Stimulated activated CD4-positive, alpha-beta T cell treated with anti-CD3 and anti-CD28 coated beads, Interleukin-4, amount 100 ng/mL, for 48 hours (primary cell): ENCODE data around the gene ST8SIA2.

Experiments used
- DNase-seq, 2 donors: peaks; one replicate each; pipeline ENCODE4 v3.0.0-alpha.2; 2020; ENCODE audit warnings: low read depth in 2 of 2

Gene ST8SIA2

DNA sequence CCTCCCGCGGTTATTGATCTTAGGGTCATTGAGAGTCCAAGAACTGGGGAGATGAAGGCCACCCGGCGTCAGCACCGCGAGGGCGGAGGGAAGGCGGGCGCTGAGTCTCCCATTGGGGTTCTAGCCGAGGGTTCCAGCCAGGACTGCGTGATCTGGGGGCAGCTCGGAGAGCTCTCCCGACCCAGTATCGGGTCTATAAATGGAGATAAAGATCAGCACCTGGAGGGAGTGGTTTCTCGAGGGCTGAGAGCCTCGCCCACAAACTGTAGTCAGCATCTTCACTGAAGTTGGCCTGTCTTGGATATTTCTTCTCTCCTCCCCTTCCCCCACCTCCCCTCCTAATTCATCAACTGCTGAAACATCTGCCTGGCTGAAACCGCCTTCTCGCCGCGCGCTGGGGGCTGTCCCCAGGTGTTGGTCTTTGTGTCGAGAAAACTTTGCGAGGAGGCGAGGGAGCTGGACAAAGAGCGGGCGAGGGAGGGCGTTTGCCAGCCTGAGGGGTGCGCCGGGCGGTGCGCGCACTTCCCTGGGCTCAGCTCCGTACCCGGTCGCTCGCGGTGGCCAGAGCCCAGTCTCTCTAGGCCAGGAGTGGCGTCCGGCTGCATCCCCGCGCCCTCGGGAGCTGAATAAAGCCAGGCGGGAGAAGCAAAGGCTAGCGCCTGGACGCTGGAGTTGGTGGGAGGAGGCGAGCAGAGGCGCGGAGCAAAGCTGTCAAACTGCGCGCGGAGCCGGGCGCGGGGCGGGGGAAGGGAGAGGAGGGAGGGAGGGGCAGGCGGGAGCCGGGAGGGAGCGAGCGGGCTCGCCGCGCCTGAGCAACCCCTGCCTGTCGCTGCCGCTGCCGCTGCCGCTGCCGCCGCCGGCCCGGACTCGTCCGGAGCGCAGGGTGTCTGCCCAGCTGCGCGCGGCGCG is at the start of gene ST8SIA2:
Gene ST8SIA2 (plus strand): TSS at position 811 of the 909 bp plus-strand sequence. CDS start 184 bp downstream, outside the sequence.
- DNase-seq = peak; percentile 3 to 6

DNA sequence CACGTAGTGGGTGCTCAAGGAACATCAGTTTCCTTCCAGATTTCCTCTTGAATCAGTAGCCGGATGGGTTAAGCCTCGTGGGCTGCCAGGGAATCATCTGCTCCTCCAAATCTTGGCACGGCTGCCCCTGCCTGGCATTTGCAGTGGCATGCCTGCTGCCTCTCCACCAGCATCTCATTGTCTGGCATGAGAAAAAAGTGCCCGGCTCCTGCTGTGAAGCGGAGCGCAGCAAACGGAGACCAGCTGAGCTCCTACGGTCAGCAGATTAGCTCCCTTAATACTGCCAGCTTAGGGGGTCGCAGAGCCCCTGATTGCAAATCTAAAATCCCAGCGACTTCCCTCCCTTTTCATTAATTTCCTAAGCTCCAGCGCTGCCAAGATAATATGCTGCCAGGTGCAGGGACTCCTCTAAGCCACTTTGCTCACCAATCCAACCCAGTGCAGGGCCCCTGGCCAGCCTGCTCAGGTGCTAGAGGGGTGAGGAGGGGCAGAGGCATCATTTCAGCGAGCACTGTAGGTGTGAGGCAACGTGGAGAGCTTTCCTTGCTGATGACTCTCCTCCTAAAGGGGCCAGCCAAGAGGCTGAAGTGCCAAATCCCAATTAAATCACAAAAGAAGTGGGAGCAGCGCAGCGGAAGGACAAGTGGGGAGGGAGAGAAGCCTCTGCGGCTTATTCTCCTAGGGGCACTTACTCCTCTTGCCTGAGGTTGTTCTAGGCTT is 49.6 kb upstream of the ST8SIA2 start:
- no peak for DNase-seq

GRCh38 chr15:92346063-92346462 is 47.6 kb upstream of the ST8SIA2 start:
- no peak for DNase-seq

DNA sequence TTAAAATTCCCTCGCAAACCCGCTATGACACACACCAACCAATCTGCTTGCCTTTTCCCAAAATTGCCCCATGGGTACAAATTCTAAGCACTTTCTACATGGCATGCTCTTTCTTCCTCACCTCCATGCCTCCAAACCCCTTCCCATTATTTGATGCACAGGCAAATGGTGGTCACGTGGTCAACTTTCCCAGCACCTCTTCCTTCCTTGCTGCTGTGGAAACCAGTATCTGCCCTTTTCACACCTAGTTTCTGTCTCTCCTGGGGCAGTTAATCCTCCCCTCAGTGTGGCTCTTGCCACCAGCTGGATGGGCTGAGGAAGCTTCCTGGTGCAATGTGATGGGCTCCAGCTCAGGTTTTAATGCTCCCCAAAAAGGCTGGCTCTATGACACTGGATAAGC is 38.4 kb upstream of the ST8SIA2 start:
- DNase-seq = no peak

- no peak for DNase-seq
Observed at GRCh38 chr15:92361321-92362000, 32.2 kb upstream of the ST8SIA2 start.

- DNase-seq = no peak
Observed at GRCh38 chr15:92362001-92362350, 31.7 kb upstream of the ST8SIA2 start.

GRCh38 chr15:92365084-92365483 is 28.6 kb upstream of the ST8SIA2 start:
- no peak for DNase-seq

- DNase-seq = no peak
Observed at GRCh38 chr15:92365906-92366305, 27.8 kb upstream of the ST8SIA2 start.

GRCh38 chr15:92366381-92366780 is 27.3 kb upstream of the ST8SIA2 start:
- DNase-seq = no peak

- no peak for DNase-seq
Observed at GRCh38 chr15:92375057-92375456, 18.6 kb upstream of the ST8SIA2 start.

GRCh38 chr15:92376109-92376508 is 17.6 kb upstream of the ST8SIA2 start:
- DNase-seq = no peak

DNA sequence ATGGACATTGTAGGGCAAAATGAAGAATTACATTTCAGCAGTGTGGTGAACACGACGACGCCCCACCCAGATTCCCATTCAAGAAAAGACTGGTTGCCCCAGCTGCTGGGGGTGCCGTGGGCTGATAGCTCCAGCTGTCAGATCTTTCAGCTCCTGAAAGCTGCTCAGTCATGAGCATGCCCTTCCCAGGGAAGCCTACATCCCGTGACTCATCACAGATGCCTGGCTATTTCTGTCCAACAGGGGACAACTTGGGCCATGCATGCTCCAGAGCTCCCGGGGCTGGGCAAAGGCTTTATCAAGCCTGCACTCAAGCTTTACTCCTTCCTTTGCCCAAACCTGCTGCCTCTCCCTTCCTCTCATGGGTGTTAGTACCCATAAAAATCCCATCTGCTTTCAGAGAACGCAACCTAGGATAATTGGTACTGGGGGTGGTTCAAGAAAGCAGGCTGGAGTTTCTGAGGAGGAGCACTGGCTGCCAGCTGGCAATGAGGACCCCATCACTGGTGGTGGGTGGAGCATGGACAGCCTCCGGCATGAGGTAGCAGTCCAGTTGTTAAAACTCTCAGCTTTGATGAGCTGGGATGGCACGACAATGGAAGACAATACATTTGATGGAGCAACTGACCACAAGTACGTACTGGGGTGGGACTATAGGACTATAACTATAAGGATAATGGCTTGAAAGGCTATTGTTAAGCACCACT is 16.4 kb upstream of the ST8SIA2 start:
- DNase-seq = no peak

DNA sequence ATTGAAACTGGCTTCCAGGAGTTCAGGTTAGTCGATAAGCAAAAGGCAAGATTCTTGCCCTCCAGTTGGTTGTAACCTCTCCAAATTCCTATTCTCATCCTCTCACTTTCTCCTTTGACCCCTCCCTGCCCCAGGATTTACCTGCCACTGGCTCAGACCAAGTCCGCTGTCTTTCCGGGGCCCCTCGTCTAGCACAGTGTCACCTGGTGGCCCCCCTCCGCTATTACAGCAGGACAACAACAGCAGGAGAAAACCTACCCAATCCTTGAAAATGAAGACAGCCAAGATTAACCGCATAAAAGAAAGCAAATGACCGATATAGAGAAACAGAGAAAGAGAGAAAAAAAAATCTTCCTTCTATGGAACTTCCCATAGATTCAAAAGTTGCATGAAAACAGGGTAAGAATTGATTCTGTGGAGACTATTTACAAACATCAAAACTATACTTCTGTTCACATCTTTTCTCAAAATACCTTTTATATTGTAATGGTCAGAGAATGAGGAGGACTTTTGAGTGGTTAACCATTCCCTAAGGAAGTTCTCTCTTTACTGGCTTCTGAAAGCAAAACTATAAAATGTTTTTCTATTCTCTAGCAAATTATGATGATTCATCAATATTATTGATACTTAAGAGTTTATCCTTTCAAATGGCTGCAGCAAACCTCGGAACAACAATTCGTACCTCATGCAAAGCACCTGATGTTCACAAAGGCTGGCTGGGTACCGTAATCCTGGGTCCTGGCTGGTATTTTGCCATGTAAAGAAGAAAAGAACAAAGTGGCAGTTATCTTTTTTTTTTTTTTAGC is 10.0 kb upstream of the ST8SIA2 start:
- DNase-seq = peak; percentile 18 to 28

GRCh38 chr15:92384381-92384780 is 9.3 kb upstream of the ST8SIA2 start:
- DNase-seq = no peak

DNA sequence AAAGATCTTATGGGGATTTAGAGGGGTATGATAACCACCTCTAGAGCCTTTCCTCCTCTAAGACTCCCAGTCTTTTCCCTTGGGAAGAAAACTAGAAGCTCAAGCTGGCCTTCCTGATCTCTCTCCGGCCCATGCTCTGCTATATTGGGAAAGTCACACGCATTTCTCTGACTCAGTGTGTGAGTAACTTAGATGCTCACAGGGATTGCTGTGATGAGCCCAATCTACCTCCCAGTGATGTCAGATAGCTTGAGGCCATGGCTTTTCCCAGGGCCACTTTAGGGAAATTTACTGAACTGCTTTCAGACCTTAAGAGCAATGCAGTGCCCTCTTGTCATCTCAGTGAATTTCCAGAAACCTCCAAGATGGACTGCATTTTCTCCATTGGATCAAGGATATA is 8.6 kb upstream of the ST8SIA2 start:
- DNase-seq = no peak

GRCh38 chr15:92391640-92392039 is 2.0 kb upstream of the ST8SIA2 start:
- DNase-seq = peak; percentile 9 to 14

- DNase-seq = no peak
Observed at GRCh38 chr15:92392462-92392861, 1.2 kb upstream of the ST8SIA2 start.

- DNase-seq = no peak
Observed at GRCh38 chr15:92393980-92394308, 263 bp downstream of the ST8SIA2 start.

DNA sequence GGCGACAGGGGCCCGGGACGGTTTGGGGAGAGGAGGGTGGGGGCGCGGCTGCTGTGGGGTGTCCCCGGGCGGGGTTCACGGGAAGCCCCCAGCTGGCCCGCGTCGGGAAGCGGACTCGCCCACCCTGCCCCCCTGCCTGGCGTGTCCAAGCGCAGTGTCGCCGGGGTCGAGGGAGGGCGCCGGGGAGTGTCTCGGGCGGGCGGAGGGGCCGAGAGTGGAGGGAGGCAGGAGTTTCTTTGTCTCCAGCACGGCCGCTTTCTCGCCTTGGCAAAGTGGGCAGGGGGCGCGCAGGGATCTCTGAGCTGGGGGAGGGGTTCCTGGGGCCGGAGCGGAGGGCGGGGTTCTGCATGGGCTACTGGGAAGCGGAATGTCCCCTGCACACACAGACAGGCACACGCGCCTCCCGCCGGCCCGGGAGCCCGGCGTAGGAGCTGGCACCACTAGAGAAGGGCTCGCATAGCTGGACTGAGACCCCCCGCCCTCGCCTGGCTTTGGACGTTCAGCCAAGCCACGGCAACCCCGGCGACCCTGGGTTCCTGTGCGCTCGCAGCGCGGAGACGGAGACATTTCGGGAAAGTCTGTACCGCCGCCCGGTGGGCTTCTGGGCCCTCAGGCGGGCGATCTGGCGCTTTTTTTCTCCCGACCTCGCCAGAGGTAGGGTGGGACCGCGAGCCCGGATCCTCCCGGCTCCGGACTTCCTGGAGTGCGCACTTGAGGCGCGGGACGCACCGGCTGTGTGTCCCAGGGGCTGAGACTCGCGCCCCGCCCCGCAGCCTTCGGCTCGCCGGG is 822 bp downstream of the ST8SIA2 start:
- no peak for DNase-seq

DNA sequence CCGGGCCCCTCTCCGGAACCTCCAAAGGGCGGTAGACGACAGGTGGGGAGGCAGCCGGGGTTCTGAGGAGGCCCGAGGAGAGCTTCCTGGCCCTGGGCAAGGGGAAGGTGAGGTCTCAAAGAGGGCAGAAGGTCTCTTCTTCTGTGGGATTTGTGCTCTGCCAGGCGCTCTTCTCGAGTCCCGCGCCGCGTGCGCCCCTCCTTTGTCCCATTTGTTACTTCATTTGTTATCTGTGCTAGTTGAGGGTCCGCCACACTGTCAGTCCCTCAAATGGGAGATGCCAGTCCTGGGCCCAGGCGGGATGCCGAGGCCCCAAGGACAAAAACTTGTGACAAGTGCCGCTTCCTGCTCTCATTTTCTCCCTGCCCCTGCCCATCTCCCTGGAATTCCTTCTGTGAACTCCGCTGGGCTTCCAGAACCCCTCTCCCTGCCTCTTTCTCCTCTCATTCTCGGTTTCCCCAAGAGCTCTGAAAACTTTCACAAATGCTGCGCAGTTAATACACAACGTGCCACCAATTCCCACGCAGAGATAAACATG is 1.5 kb downstream of the ST8SIA2 start:
- DNase-seq = no peak
